Mucosa of descending colon (tissue), 3 donors: Measurements from ENCODE around the gene OR51I1. TPM values are rescaled to one million over a fixed set of nuclear protein-coding genes. Genes with fewer than 3 reads are reported as not detected.

Experiments
- ATAC-seq: fragments of 200-7000 bp; cut with Tn5 transposase; one replicate; pipeline ENCODE4 v1.9.1; 2020; ENCODE audit warnings: mild to moderate bottlenecking, moderate library complexity
- DNase-seq, 3 donors: peaks; one replicate each; pipeline ENCODE4 v3.0.0-alpha.2; 2020
- H3K36me3 ChIP-seq: fragments of 200-600 bp; one replicate; pipeline ENCODE4 v1.8.0; 2021; ENCODE audit warnings: low read depth, mild to moderate bottlenecking
- H3K4me1 ChIP-seq: fragments of 200-600 bp; one replicate; pipeline ENCODE4 v1.8.0; 2021; ENCODE audit warnings: low read depth, mild to moderate bottlenecking
- H3K4me3 ChIP-seq: fragments of 200-600 bp; one replicate; pipeline ENCODE4 v1.8.0; 2021; ENCODE audit warnings: mild to moderate bottlenecking
- H3K9me3 ChIP-seq: fragments of 200-600 bp; one replicate; pipeline ENCODE4 v1.8.0; 2021; ENCODE audit warnings: mild to moderate bottlenecking
- intact Hi-C, 2 donors: fragments of 100-400 bp; cut with DNase I in 1 of 2; cut with micrococcal nuclease in 1 of 2; formaldehyde crosslinking; loops; one replicate each; pipeline versions ENCODE4 v1.11.0 to v1.11.1; 2022; cut with DNase I, micrococcal nuclease
- long read RNA-seq, 2 donors: library from polyadenylated mRNA; unstranded; transcript quantifications; one replicate each; pipeline ENCODE4 v2.0.0, GENCODE V29; 2019 to 2021
- total RNA-seq, 3 donors: library from RNA; stranded (reverse); fragmentation: NEBNext Ultra II Directional in 2 of 3; extraction: Animal tissue kit (Norgen Biotek cat#: 25700) in 2 of 3; gene quantifications; one replicate each; pipeline versions ENCODE4 v1.2.1 to v1.2.4, GENCODE V29; 2021 to 2023
- TF ChIP-seq, protein P1 (sequence below): fragments of 200-600 bp; IDR thresholded peaks from one replicate; pipeline ENCODE4 v1.8.0; 2022; ENCODE audit warnings: antibody characterized with exemption, mild to moderate bottlenecking
- donor health status: DM: no; HTN: no; CAD: no; lungs with moderate emphysema.
- donor health status: DM: no; HTN: no; CAD: no.
- donor health status: DM: no; HTN: yes; CAD: no.

Gene OR51I1, protein sequence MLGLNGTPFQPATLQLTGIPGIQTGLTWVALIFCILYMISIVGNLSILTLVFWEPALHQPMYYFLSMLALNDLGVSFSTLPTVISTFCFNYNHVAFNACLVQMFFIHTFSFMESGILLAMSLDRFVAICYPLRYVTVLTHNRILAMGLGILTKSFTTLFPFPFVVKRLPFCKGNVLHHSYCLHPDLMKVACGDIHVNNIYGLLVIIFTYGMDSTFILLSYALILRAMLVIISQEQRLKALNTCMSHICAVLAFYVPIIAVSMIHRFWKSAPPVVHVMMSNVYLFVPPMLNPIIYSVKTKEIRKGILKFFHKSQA
- total RNA-seq: not detected
- long read RNA-seq, donor 1: 0 reads
- long read RNA-seq, donor 2: 0 reads

DNA sequence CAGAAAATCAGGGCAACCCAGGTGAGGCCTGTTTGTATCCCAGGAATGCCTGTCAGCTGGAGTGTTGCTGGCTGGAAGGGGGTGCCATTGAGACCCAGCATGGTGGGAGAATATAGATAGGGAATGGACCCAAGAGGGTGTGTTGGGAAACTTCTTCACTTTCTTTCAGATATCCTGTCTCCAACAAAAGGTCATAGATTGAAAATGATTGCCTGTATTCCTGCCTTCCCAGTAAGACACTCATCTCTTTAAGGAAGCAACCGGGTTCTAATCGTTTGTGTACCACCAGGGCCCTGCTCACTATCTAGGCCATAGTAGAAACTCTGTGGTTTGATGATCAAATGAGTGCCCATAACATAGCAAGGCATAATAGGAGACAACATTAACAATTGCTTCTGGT lies at the start of gene OR51I1:
OR51I1 (minus strand) TSS at position 101 of the 400 bp plus-strand sequence; CDS start at position 101, 0 bp downstream.
- intact Hi-C loops: no loop called here
- TF ChIP-seq, protein P1, sequence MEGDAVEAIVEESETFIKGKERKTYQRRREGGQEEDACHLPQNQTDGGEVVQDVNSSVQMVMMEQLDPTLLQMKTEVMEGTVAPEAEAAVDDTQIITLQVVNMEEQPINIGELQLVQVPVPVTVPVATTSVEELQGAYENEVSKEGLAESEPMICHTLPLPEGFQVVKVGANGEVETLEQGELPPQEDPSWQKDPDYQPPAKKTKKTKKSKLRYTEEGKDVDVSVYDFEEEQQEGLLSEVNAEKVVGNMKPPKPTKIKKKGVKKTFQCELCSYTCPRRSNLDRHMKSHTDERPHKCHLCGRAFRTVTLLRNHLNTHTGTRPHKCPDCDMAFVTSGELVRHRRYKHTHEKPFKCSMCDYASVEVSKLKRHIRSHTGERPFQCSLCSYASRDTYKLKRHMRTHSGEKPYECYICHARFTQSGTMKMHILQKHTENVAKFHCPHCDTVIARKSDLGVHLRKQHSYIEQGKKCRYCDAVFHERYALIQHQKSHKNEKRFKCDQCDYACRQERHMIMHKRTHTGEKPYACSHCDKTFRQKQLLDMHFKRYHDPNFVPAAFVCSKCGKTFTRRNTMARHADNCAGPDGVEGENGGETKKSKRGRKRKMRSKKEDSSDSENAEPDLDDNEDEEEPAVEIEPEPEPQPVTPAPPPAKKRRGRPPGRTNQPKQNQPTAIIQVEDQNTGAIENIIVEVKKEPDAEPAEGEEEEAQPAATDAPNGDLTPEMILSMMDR: no peak
- ATAC-seq: no peak

GRCh38 chr11:5489576-5490357 lies 48.5 kb upstream of the OR51I1 start:
- TF ChIP-seq, protein P1: no peak
- no peaks in the 10 kb centered on the region for H3K9me3 ChIP-seq
- no peak overlapping the region for H3K4me3 ChIP-seq
- H3K36me3 ChIP-seq: no peaks in the 10 kb centered on the region
- intact Hi-C loops: no loop called here
- no peak for ATAC-seq
- DNase-seq: no peak
- no peaks in the 10 kb centered on the region for H3K4me1 ChIP-seq

More for the DNA sequence above, at the start of gene OR51I1:
- no peaks in the 10 kb centered on the region for H3K36me3 ChIP-seq
- no peaks in the 10 kb centered on the region for H3K4me1 ChIP-seq
- no peak within 1 kb of the TSS for H3K4me3 ChIP-seq
- H3K9me3 ChIP-seq: no peaks in the 10 kb centered on the region
- no peak for DNase-seq

- intact Hi-C loops: no loop called here
- Histone ChIP-seq H3K36me3 (no peaks in the 10 kb centered on the region), H3K9me3 (no peaks in the 10 kb centered on the region), H3K4me3 (no peak overlapping the region), H3K4me1 (no peaks in the 10 kb centered on the region)
- TF ChIP-seq, protein P1: no peak
- DNase-seq (no peak), ATAC-seq (no peak)
Measured at GRCh38 chr11:5488798-5489399, 47.6 kb upstream of the OR51I1 start.

- ATAC-seq (no peak), DNase-seq (no peak)
- no peak within 1 kb of the TSS for H3K4me3 ChIP-seq
- TF ChIP-seq, protein P1: no peak
- H3K9me3 ChIP-seq: no peaks in the 10 kb centered on the region
- no peaks in the 10 kb centered on the region for H3K4me1 ChIP-seq
- intact Hi-C loops: no loop called here
- no peaks in the 10 kb centered on the region for H3K36me3 ChIP-seq
Measured at GRCh38 chr11:5488385-5488784, 47.1 kb upstream of the OR51I1 start, which contains the start of gene OR52D1. Gene OR52D1 (plus strand): TSS chr11:5488685. CDS start chr11:5488707, 22 bp downstream.

- no peaks in the 10 kb centered on the region for H3K9me3 ChIP-seq
- no peak overlapping the region for H3K4me3 ChIP-seq
- H3K36me3 ChIP-seq: no peaks in the 10 kb centered on the region
- TF ChIP-seq, protein P1: no peak
- ATAC-seq (no peak), DNase-seq (no peak)
- intact Hi-C loops: no loop called here
- H3K4me1 ChIP-seq: no peaks in the 10 kb centered on the region
Measured at GRCh38 chr11:5486421-5486820, 45.1 kb upstream of the OR51I1 start.
